HCT116 (cell line): ENCODE measurements around the gene EIF3B. TPM values are rescaled to one million over a fixed set of nuclear protein-coding genes. Genes with fewer than 3 reads are reported as not detected.

Source experiments
- ATAC-seq: fragments of 200-7000 bp; cut with Tn5 transposase; 2 replicates; pipeline ENCODE4 v1.9.1; 2020; ENCODE audit warnings: mild to moderate bottlenecking, moderate library complexity
- BruUV-seq: library from RNA; stranded (reverse); fragments of 400-500 nt; replicated peaks from 2 replicates; lab custom pipeline; 2021; lab: Mats Ljungman, UMichigan
- CTCF ChIA-PET: fragments of 300-600 bp; sonication (Branson Sonifier 250); formaldehyde crosslinking; loops from one replicate; lab custom pipeline; 2021; ENCODE audit warnings: antibody characterized with exemption; lab: Charles Lee
- POLR2A ChIA-PET: fragments of 300-600, 350-600 bp; sonication (Branson Sonifier 250); formaldehyde crosslinking; loops from one replicate; lab custom pipeline; 2021; ENCODE audit warnings: antibody characterized with exemption; lab: Charles Lee
- RAD21 ChIA-PET, 2 experiments: fragments of 300-600 bp; sonication (Branson Sonifier 250); formaldehyde crosslinking; loops; one replicate each; lab custom pipeline; 2023; ENCODE audit warnings: low total read pairs in 2 of 2; ENCODE audit not compliant: uncharacterized antibody in 2 of 2, unreplicated experiment in 2 of 2, low non-redundant PET in 1 of 2; lab: Charles Lee
- DNase-seq: peaks from one replicate; pipeline ENCODE4 v3.0.0-alpha.2; 2010; ENCODE audit warnings: low read depth, low spot score
- H2AFZ ChIP-seq: fragments of 200-600 bp; shearing (Covaris generic), sonication (generic); 2 replicates; pipeline ENCODE4 v1.6.1; 2017; ENCODE audit warnings: low read depth, mixed run types, mixed read lengths, antibody characterized with exemption, low read length; ENCODE audit not compliant: poor library complexity, severe bottlenecking
- H3K27ac ChIP-seq: 2 replicates; pipeline ENCODE4 v1.5.1; 2012; ENCODE audit warnings: low read depth, low read length
- H3K27me3 ChIP-seq: fragments of 200-600 bp; sonication (generic); 2 replicates; pipeline ENCODE4 v1.6.1; 2016; ENCODE audit warnings: mixed run types, low read length, mixed read lengths; ENCODE audit not compliant: insufficient read depth
- H3K36me3 ChIP-seq, 2 experiments: fragments of 200-500 bp in 1 of 2; fragments of 200-600 bp in 1 of 2; sonication (Bioruptor generic) in 1 of 2; sonication (generic) in 1 of 2; 2 replicates each; pipeline versions ENCODE4 v1.5.1 to v1.6.1; 2014 to 2016; ENCODE audit warnings: low read length in 2 of 2, inconsistent platforms in 1 of 2, mixed read lengths in 1 of 2, mixed run types in 1 of 2; ENCODE audit not compliant: insufficient read depth in 2 of 2, control insufficient read depth in 1 of 2
- H3K4me1 ChIP-seq, 2 experiments: fragments of 200-600 bp in 1 of 2; sonication (generic) in 1 of 2; 2 replicates each; pipeline versions ENCODE4 v1.5.1 to v1.6.1; 2012 to 2017; ENCODE audit warnings: low read length in 2 of 2, inconsistent platforms in 1 of 2, mild to moderate bottlenecking in 1 of 2, mixed read lengths in 1 of 2, mixed run types in 1 of 2, moderate library complexity in 1 of 2; ENCODE audit not compliant: insufficient read depth in 2 of 2, control insufficient read depth in 1 of 2
- H3K4me2 ChIP-seq: fragments of 200-600 bp; sonication (generic); 2 replicates; pipeline ENCODE4 v1.6.1; 2017; ENCODE audit warnings: mixed run types, low read length, mixed read lengths
- H3K4me3 ChIP-seq, 2 experiments: fragments of 200-600 bp in 1 of 2; sonication (generic) in 1 of 2; replicated peaks in 1 of 2; 2 replicates each; pipeline ENCODE4 v1.5.1; 2011 to 2016; ENCODE audit warnings: low read length in 2 of 2, control low read depth in 1 of 2, low read depth in 1 of 2, mild to moderate bottlenecking in 1 of 2, mixed read lengths in 1 of 2, mixed run types in 1 of 2
- H3K79me2 ChIP-seq: fragments of 200-600 bp; sonication (generic); 2 replicates; pipeline ENCODE4 v1.6.1; 2017; ENCODE audit warnings: mild to moderate bottlenecking, mixed run types, low read length, moderate library complexity, mixed read lengths; ENCODE audit not compliant: insufficient read depth
- H3K9ac ChIP-seq: fragments of 200-600 bp; sonication (generic); 2 replicates; pipeline ENCODE4 v1.6.1; 2016; ENCODE audit warnings: low read length, mixed read lengths
- H3K9me2 ChIP-seq: fragments of 200-600 bp; sonication (generic), shearing (Covaris generic); 2 replicates; pipeline ENCODE4 v1.6.1; 2017; ENCODE audit warnings: mixed run types, mild to moderate bottlenecking, moderate library complexity; ENCODE audit not compliant: insufficient read depth
- H3K9me3 ChIP-seq, 2 experiments: fragments of 200-500 bp in 1 of 2; fragments of 200-600 bp in 1 of 2; sonication (Bioruptor generic) in 1 of 2; sonication (generic) in 1 of 2; 2 replicates each; pipeline ENCODE4 v1.6.1; 2014 to 2017; ENCODE audit warnings: low read length in 2 of 2, mixed read lengths in 2 of 2, inconsistent platforms in 1 of 2, low read depth in 1 of 2, mild to moderate bottlenecking in 1 of 2, mixed run types in 1 of 2, moderate library complexity in 1 of 2; ENCODE audit not compliant: control insufficient read depth in 1 of 2, insufficient read depth in 1 of 2
- H4K20me1 ChIP-seq: fragments of 200-600 bp; sonication (generic), shearing (Covaris generic); 2 replicates; pipeline ENCODE4 v1.6.1; 2017; ENCODE audit warnings: mixed run types, mild to moderate bottlenecking, moderate library complexity; ENCODE audit not compliant: insufficient read depth
- ATF3 ChIP-seq: IDR thresholded peaks from 2 replicates; pipeline ENCODE4 v1.6.1; 2012
- CBX3 ChIP-seq: IDR thresholded peaks from 2 replicates; pipeline ENCODE4 v1.6.1; 2012; ENCODE audit warnings: low read depth
- CEBPB ChIP-seq: IDR thresholded peaks from 2 replicates; pipeline ENCODE4 v1.6.1; 2012; ENCODE audit warnings: low read depth
- ELF1 ChIP-seq: IDR thresholded peaks from 2 replicates; pipeline ENCODE4 v1.6.1; 2012; ENCODE audit warnings: low read depth, borderline replicate concordance
- FOSL1 ChIP-seq: IDR thresholded peaks from 2 replicates; pipeline ENCODE4 v1.6.1; 2012; ENCODE audit warnings: low read depth
- MAX ChIP-seq: IDR thresholded peaks from 2 replicates; pipeline ENCODE4 v1.6.1; 2012
- POLR2A ChIP-seq: IDR thresholded peaks from 2 replicates; pipeline ENCODE4 v1.7.0; 2011; ENCODE audit warnings: borderline replicate concordance; ENCODE audit not compliant: insufficient read depth, insufficient read length; ENCODE audit errors: extremely low read depth
- POLR2AphosphoS5 ChIP-seq: IDR thresholded peaks from 2 replicates; pipeline ENCODE4 v1.6.1; 2011; ENCODE audit warnings: mild to moderate bottlenecking, low read depth, low read length, moderate library complexity
- RAD21 ChIP-seq: IDR thresholded peaks from 2 replicates; pipeline ENCODE4 v1.6.1; 2012; ENCODE audit warnings: low read depth, mild to moderate bottlenecking
- REST ChIP-seq: IDR thresholded peaks from 2 replicates; pipeline ENCODE4 v1.6.1; 2012; ENCODE audit warnings: low read depth
- SIN3A ChIP-seq: IDR thresholded peaks from 2 replicates; pipeline ENCODE4 v1.6.1; 2012; ENCODE audit warnings: low read depth
- SP1 ChIP-seq: IDR thresholded peaks from 2 replicates; pipeline ENCODE4 v1.6.1; 2012; ENCODE audit warnings: low read depth
- SRF ChIP-seq: IDR thresholded peaks from 2 replicates; pipeline ENCODE4 v1.6.1; 2012; ENCODE audit warnings: low read depth
- YY1 ChIP-seq: IDR thresholded peaks from 2 replicates; pipeline ENCODE4 v1.6.1; 2011; ENCODE audit warnings: low read length, low read depth, moderate library complexity, mild to moderate bottlenecking; ENCODE audit not compliant: insufficient replicate concordance; ENCODE audit errors: extremely low read depth
- ZBTB33 ChIP-seq: IDR thresholded peaks from 2 replicates; pipeline ENCODE4 v1.6.1; 2011; ENCODE audit warnings: mild to moderate bottlenecking, low read length, moderate library complexity; ENCODE audit not compliant: insufficient replicate concordance; ENCODE audit errors: extremely low read depth
- ZFX ChIP-seq: fragments of 450-650 bp; IDR thresholded peaks from 2 replicates; pipeline ENCODE4 v1.6.1; 2017
- ZNF274 ChIP-seq: fragments of 200-500 bp; sonication (Bioruptor generic); IDR thresholded peaks from 2 replicates; pipeline ENCODE4 v1.6.1; 2014; ENCODE audit warnings: mild to moderate bottlenecking, low read depth, low read length, inconsistent platforms
- intact Hi-C: fragments of 100-400 bp; cut with micrococcal nuclease; formaldehyde crosslinking; loops from 2 replicates; pipeline ENCODE4 v1.10.0; 2022
- total RNA-seq: library from RNA; stranded (reverse); gene quantifications from one replicate; pipeline ENCODE4 v1.2.1, GENCODE V29; 2021; ENCODE audit not compliant: unreplicated experiment

The EIF3B gene
- total RNA-seq, 1 experiment from 2014 or later, result 324 TPM

- Histone ChIP-seq H3K79me2 (peaks cover 34% of the 10 kb centered on the region), H3K4me1 (no peaks in the 10 kb centered on the region), H2AFZ (no peak overlapping the region), H3K4me2 (no peak overlapping the region), H3K27me3 (no peaks in the 10 kb centered on the region), H3K4me3 (no peak overlapping the region), H3K27ac (no peak overlapping the region), H3K36me3 (peaks cover 38% of the 10 kb centered on the region in 2 experiments; a peak in 3 of 4 replicates), H3K9ac (no peak overlapping the region), H3K9me3 (no peaks in the 10 kb centered on the region), H3K9me2 (no peaks in the 10 kb centered on the region), H4K20me1 (no peaks in the 10 kb centered on the region)
- BruUV-seq, result no TSS peak
- ATAC-seq, result no peak
- TF ChIP-seq ZFX (no peak), CBX3 (no peak), MAX (no peak), SIN3A (no peak), RAD21 (no peak), ATF3 (no peak), REST (no peak), SRF (no peak), ZBTB33 (no peak), ZNF274 (no peak), POLR2AphosphoS5 (no peak), SP1 (no peak), CEBPB (no peak), FOSL1 (no peak), POLR2A (no peak), YY1 (no peak), ELF1 (no peak)
- intact Hi-C loops, result no loop called here
- POLR2A ChIA-PET, result no interaction called here
- RAD21 ChIA-PET, result no interaction called here
- DNase-seq, result no peak
- CTCF ChIA-PET, result no interaction called here
Observed at GRCh38 chr7:2380461-2380860, 25.8 kb downstream of the EIF3B start.
